PFSK-1 (cell line): ENCODE data around the gene HLA-DQB2.

Experiments used
- FOXP2 ChIP-seq: optimal IDR thresholded peaks from 2 replicates; pipeline ENCODE3; 2011; ENCODE audit warnings: borderline replicate concordance, control low read depth, inconsistent platforms; ENCODE audit not compliant: insufficient read depth; ENCODE audit errors: extremely low read length, extremely low read depth
- POLR2AphosphoS5 ChIP-seq: IDR thresholded peaks from 2 replicates; pipeline ENCODE4 v1.6.1; 2012; ENCODE audit warnings: low read depth, mild to moderate bottlenecking, control low read depth, low read length, moderate library complexity
- SIN3A ChIP-seq: IDR thresholded peaks from 2 replicates; pipeline ENCODE4 v1.6.1; 2012; ENCODE audit warnings: mild to moderate bottlenecking, low read length, moderate library complexity, borderline replicate concordance; ENCODE audit not compliant: insufficient read depth
- TAF1 ChIP-seq: IDR thresholded peaks from 2 replicates; pipeline ENCODE4 v1.6.1; 2012; ENCODE audit warnings: low read length, control low read depth, borderline replicate concordance; ENCODE audit not compliant: insufficient read depth
- TF ChIP-seq, protein P1 (sequence below), 2 experiments: IDR thresholded peaks; 2 replicates each; pipeline versions ENCODE4 v1.6.1 to v1.8.0; 2011 to 2012; ENCODE audit warnings: low read depth in 2 of 2, low read length in 2 of 2, control low read depth in 1 of 2, inconsistent platforms in 1 of 2, mild to moderate bottlenecking in 1 of 2, moderate library complexity in 1 of 2; ENCODE audit not compliant: insufficient read depth in 1 of 2

DNA sequence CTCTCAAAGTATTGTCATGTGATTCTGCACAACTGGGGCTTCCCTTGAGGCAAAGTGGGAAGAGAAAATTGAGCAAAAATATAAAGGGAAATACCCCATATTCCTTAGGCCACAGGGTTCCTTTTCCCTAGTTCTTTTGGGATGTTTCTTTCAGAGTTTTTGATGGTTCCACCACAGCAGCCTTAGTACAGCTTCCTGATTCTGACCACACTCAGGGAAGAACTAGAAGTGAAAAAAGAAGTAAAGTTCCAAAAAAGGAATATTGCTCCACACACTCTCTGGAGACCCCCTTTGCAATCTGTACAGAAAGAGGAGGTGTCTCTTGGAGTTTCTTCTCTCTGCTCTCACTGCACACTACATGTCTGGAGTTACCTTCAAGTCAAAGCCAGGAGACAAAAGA lies 50.1 kb downstream of the HLA-DQB2 start:
- TF ChIP-seq SIN3A: no peak
- TF ChIP-seq POLR2AphosphoS5: no peak
- TF ChIP-seq TAF1: no peak
- TF ChIP-seq, protein P1, sequence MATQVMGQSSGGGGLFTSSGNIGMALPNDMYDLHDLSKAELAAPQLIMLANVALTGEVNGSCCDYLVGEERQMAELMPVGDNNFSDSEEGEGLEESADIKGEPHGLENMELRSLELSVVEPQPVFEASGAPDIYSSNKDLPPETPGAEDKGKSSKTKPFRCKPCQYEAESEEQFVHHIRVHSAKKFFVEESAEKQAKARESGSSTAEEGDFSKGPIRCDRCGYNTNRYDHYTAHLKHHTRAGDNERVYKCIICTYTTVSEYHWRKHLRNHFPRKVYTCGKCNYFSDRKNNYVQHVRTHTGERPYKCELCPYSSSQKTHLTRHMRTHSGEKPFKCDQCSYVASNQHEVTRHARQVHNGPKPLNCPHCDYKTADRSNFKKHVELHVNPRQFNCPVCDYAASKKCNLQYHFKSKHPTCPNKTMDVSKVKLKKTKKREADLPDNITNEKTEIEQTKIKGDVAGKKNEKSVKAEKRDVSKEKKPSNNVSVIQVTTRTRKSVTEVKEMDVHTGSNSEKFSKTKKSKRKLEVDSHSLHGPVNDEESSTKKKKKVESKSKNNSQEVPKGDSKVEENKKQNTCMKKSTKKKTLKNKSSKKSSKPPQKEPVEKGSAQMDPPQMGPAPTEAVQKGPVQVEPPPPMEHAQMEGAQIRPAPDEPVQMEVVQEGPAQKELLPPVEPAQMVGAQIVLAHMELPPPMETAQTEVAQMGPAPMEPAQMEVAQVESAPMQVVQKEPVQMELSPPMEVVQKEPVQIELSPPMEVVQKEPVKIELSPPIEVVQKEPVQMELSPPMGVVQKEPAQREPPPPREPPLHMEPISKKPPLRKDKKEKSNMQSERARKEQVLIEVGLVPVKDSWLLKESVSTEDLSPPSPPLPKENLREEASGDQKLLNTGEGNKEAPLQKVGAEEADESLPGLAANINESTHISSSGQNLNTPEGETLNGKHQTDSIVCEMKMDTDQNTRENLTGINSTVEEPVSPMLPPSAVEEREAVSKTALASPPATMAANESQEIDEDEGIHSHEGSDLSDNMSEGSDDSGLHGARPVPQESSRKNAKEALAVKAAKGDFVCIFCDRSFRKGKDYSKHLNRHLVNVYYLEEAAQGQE (IDR thresholded peaks at IDR 0.05; ENCODE audit: insufficient read depth in 1 of 2, low read depth in 2 of 2, low read length in 2 of 2): no peak
- no peak for TF ChIP-seq FOXP2
